DMS 273 (cell line): Measurements from ENCODE around the gene RHOBTB3.
"Not testable (repeated sequence)": the region's sequence is repeated elsewhere in the genome, so short reads cannot be mapped to it uniquely, and the experiment has no call there.

Experiments
- DNase-seq: peaks from one replicate; lab custom pipeline; 2025; ENCODE audit not compliant: unreplicated experiment; lab: John Stamatoyannopoulos, UW

RHOBTB3 gene

DNA sequence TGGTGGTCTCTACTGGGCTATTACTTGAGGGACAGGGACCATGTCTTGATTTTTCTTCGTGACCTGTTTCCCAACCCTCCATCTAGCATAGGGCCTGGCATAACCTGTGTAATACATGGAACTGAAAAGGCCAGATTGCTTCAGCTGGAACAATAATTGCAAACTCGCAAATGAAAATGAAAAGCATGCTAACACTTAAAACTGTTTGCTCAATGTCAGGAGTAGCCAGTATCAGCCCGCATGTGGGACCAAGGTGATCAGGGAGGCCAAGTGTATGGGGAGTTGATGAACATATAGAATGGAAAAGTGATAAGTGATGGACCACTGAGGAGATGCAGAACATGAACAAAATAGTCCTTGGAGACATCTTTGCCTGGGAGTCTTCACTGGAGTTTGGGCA lies 66.2 kb downstream of the RHOBTB3 start:
- no peak for DNase-seq

- no peak for DNase-seq
Observed at GRCh38 chr5:95798048-95798447, 66.9 kb downstream of the RHOBTB3 start.

DNA sequence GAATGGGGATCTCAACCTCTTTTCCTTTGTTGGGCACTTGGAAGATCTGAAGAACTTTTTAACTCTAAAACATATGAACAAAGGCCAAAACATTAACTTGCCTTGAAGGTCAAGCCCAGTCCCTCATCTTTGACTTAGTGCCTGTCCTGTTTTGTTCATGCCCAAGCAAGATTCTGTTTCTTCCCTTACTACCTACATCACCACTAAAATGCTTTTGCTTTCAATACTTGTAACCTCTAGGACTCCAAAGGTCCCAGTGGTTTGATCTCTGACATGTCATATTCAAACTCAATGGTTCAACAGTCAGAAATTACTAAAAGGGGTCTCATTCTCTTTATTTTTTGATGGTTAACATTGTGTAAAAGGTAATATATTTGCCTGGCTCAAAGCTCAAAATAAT lies 67.4 kb downstream of the RHOBTB3 start:
- DNase-seq: no peak

DNA sequence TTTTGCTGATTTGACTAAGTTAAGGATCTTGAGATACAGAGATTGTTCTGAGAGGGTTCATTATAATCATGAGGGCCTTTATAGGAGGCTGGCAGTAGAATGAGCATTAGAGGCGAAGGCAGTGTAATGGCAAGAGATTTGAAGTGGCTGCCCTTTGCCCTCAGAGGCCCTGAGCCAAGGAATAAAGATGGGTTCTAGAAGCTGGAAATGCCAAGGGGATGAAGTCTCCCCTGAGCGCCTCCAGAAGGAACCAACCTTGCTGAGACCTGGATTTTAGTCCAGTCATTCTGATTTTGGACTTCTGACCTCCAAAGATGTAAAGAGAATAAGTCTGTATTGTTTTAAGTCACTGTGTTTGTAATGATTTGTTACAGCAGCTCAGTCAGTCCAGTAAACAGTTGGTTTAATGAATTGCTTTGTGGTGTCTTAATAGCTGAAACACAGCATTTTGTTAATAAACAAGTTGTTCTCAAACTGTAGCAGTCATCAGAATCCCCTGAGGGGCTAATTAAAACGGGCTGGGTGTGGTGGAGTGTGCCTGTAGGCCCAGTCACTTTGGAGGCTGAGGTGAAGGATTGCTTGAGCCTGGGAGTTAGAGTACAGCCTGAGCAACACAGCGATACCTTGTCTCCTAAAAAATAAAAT lies 68.2 kb downstream of the RHOBTB3 start:
- no peak for DNase-seq

DNA sequence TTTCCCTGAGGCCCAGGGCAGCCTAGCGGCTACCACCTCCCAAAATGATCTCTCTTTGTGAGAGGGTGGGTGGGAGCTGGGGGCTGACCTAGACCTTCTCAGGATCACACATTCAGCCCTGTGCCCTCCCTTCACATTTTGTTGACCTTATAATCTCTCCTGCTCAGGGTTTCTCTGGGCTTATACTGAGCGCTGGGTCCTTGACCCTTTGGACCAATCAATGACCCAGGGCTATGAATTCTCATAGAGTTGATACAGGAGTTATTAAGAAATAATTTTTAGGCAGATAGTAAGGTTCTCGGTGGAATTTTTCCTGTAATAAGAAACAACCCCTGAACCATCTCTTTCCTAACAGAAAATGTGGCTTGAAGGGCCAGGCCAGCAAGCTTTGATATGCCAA lies 69.4 kb downstream of the RHOBTB3 start:
- DNase-seq: no peak

GRCh38 chr5:95801532-95801931 lies 70.4 kb downstream of the RHOBTB3 start:
- DNase-seq: no peak

DNA sequence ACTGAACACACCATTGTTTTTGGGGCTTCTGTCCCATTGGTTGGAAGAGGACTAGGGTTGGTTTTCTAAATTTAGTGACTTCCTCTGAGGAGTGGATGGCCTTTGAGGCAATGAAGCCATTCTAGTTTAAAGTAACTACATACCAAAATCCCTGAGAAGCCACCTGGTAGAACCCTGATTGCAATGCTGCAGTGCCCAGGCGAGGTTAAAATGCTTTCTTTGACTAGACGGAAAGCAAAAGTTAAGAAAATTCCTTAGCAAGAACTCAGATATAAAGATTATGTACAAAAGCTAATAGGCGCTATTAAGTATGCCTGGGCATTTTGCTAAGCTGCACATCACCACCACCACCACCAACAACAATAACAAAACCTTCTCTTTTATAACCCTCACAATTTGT lies 70.8 kb downstream of the RHOBTB3 start:
- no peak for DNase-seq

DNA sequence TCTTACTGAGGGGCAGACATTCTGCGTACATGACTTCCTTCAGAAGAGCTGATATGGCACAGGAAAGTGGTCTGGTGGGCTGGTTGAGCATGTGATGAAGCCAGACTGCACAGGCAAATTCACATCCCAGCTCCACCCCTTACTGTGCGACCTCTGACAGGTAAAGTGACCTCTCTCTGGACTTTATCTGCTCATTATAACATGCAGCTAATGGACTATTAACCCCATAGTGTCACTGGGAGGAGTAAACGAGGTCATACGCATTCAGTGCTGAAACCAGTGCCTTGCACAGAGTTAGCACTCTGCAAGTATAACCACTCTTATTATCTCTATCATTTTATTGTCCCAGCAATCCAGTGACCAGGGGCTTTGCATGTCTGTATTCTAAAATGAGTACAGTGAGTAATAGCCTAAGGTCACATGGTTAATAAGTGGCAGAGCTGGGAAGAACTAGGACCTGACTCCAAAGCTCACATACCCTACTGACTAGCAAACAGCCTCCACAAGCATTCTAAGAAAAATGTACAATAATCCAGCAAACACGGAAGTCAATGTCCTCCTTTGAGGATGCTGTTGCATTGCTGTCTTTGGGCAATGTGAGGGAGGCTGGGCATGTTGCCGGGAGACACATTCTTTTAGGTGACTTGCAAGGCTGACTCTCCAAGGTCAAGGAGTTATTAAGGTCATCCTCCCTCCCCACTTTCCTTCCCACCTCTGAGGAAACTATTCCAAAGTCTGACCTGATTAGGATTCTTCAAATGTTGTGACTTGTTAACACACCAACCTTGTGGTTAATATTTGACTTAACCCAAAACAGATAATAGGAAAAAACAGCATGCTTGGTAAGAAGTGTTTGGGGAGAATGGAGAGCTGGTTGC lies 72.4 kb downstream of the RHOBTB3 start:
- no peak for DNase-seq

DNA sequence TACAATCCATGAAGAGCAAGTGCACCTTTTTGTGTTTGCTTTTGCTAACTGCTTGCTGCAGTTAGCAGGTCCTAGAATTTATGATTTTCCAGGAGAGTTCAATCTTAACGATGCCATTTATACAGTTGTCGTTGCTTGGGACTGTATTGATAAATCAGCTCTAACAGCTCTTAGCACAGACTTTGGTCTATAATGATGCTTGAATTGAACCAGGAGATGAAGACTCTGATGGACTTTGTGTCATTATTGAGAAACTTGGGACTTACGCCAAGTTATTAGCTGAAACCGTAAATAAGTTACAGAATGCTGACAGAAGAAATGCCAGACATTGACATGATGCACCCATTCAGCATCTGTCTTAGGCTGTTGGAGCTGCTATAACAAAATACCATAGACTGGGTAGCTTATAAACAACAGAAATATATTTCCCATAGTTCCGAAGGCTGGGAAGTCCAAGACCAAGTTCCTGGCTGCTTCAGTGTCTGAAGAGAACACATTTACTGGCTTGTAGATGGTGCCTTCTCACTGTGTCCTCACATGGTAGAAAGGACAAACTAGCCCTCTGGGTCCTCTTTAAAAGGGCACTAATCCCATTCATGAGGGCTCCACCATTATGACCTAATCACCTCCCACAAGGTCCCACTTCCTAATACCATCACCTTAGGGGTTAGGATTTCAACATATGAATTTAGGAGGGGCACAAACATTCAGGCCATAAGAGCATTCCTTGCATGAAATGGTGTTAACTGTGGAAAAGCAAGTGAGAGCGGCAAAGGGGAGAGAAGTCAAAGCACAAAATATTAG lies 73.8 kb downstream of the RHOBTB3 start:
- DNase-seq: no peak

DNA sequence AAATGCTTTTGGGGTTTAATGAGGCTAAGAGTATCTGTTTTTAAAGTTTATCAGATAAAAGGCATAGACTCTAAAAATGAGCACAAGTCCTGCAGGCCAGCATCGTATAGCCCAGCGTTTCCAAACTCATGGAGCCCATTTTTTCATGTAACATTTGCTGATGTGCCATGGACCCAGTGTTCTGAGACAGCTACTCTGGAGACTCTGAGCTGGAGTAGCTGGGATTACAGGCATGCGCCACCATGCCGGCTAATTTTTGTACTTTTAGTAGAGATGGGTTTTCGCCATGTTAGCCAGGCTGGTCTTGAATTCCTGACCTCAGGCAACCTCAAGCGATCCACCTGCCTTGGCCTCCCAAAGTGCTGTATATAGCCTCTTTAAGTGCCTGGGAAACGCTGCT lies 75.6 kb downstream of the RHOBTB3 start:
- no peak for DNase-seq

GRCh38 chr5:95808013-95808685 lies 77.0 kb downstream of the RHOBTB3 start:
- DNase-seq: no peak

- peak; percentile 66 for DNase-seq
Observed at GRCh38 chr5:95808686-95809413, 77.7 kb downstream of the RHOBTB3 start.

DNA sequence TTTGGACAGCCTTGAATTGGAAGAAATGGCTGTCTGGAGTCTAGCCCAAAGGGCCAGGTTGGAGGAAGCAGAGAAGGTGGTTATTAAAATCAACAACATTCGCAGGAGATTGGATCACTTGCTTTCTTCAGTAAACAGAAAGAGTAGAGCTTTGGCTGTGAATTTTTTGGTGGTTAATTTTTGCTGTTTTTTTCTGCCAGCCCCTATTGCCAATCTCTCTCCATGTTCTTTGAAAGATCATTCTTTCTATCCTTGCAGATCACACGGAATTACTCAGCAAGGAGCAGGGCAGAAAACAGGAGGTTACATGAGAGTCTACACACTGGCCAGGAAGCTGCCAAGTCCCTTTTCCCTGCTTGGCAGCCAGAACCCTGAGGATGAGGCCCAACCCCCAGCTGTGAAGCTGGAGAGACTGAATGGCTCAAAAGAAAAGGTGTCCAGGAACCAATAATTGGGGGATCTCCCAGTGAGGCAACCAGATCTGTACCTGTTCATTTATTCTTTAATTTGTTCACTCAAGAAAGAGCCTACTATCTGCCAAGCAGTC lies 78.4 kb downstream of the RHOBTB3 start:
- DNase-seq: peak; percentile 17

DNA sequence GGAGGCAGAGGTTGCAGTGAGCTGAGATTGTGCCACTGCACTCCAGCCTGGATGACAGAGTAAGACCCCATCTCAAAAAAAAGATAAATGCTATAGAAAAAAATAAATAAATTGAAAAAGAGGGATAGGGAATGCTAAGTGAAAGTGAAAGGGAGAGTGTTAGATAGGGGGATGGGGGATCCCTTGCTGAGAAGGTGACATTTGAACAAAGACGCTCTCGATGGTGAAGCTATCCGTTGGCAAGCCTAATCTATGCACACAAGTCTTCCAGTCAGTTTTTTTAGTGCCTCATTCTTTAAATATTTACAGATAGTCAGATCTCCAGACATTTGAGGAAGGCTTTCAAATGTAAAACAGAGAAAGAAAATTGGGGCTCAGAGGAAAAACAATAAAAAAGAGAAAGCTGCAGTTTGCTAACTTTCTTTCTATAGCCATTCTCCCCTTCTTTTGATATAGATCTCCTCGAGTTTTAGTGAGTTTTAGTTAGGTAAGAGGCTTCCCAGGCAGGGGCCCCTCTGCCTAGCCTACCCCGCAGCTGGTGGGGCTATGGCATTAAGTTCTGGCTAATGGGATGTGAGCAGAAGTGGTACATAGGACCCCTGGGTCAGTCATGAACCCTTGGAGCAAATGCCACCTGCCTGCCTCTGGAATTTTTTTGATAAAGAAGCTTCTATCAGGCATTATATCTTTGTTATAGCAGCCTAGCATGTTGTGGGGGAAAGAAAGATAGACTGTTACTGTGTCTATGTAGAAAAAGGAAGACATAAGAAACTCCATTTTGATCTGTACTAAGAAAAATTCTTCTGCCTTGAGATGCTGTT lies 79.4 kb downstream of the RHOBTB3 start:
- no peak for DNase-seq

DNA sequence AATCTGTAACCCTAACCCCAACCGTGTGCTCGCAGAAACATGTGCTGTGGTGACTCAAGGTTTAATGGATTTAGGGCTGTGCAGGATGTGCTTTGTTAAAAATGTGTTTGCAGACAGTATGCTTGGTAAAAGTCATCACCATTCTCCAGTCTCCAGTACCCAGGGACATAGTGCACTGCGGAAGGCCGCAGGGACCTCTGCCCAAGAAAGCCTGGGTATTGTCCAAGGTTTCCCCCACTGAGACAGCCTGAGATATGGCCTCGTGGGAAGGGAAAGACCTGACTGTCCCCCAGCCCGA lies 79.9 kb downstream of the RHOBTB3 start:
- DNase-seq: not testable (repeated sequence)

- not testable (repeated sequence) for DNase-seq
Observed at GRCh38 chr5:95811461-95812073, 80.4 kb downstream of the RHOBTB3 start.

GRCh38 chr5:95812074-95812471 lies 80.9 kb downstream of the RHOBTB3 start:
- no peak for DNase-seq

- not testable (repeated sequence) for DNase-seq
Observed at GRCh38 chr5:95813035-95813434, 81.9 kb downstream of the RHOBTB3 start.

- DNase-seq: no peak
Observed at GRCh38 chr5:95815155-95815729, 84.1 kb downstream of the RHOBTB3 start.
